ENCODE measurements around the gene IQGAP1. TPM values are rescaled to one million over a fixed set of nuclear protein-coding genes. Genes with fewer than 3 reads are reported as not detected.

Gene IQGAP1
- total RNA-seq, 1 experiment from 2014 or later = 72.4 TPM

DNA sequence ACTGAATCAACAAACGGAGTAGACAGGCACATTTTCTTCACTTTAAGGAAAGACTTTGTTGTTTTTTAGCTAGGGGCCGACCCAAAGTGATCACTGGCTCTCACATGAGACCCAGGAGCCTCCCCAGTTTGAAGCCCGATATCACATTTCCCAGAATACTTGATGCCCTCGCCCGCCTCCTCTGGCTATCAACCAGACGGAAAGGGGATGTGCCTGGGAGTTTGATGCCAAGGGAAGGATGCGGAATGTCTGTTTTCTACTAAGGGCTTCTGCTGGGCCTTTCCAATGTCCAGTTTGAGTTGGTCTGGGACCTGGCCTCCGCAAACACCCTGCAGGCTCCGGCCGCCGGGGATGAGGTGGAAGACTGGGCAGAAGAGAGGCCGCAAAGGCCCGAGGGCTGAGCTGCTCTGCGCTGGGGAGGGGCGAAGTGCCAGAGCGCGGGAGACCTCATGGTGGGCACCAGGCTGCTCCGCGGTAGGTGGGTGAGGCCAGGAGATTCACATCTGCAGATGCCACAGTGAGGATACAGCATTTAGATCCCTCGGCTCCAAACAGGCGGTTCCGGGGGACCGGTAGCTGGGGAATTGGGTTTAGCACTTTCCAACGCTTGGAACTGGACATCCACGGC is 36.4 kb upstream of the IQGAP1 start:
- H3K4me3 Mint-ChIP-seq = peak overlapping the region; percentile 80 to 94
- H4K8ac ChIP-seq (replicated peaks; ENCODE audit: insufficient read length, low read depth, low read length) = no peak overlapping the region
- no peaks in the 10 kb centered on the region for H3K27me3 ChIP-seq (ENCODE audit: insufficient read depth, low read length)
- no peak overlapping the region for H2BK120ac ChIP-seq (ENCODE audit: low read depth, low read length, poor library complexity, severe bottlenecking)
- H2BK15ac ChIP-seq (ENCODE audit: low read depth, low read length) = no peak overlapping the region
- H4K20me1 ChIP-seq (ENCODE audit: control insufficient read depth, insufficient read depth, insufficient read length) = no peaks in the 10 kb centered on the region
- no peak overlapping the region for H3K9ac ChIP-seq (ENCODE audit: extremely low read depth, insufficient read length, low read length)
- H3K36me3 Mint-ChIP-seq (ENCODE audit: insufficient read depth in 1 of 3, low read depth in 3 of 3) = no peaks in the 10 kb centered on the region; a peak in 1 of 7 replicates
- H3K4me1 ChIP-seq (ENCODE audit: insufficient read depth, low read length) = no peaks in the 10 kb centered on the region; the same call in 1 of the 2 replicates
- H2BK20ac ChIP-seq (ENCODE audit: low read depth, low read length, poor library complexity, severe bottlenecking) = no peak overlapping the region
- H3K23me2 ChIP-seq (ENCODE audit: insufficient read length, low read depth, low read length, poor library complexity, severe bottlenecking) = peaks cover 10% of the 10 kb centered on the region
- H3K27me3 Mint-ChIP-seq (ENCODE audit: low read depth) = peaks cover 15% of the 10 kb centered on the region
- peak overlapping the region; percentile 42 for H2AFZ ChIP-seq (ENCODE audit: low read length)
- TF ChIP-seq CTCF (conservative IDR thresholded peaks at IDR 0.05) = no peak
- no peaks in the 10 kb centered on the region for H3K79me1 ChIP-seq (ENCODE audit: insufficient read depth, low read depth, low read length, poor library complexity, severe bottlenecking)
- H3K23ac ChIP-seq (ENCODE audit: insufficient read length, low read depth, low read length) = no peak overlapping the region
- H4K91ac ChIP-seq (ENCODE audit: insufficient read length, low read depth, low read length) = no peak overlapping the region
- H2AK5ac ChIP-seq (ENCODE audit: insufficient read length, low read length) = no peak overlapping the region
- H3K27ac ChIP-seq (ENCODE audit: insufficient read length, low read depth, low read length) = no peak overlapping the region
- H3T11ph ChIP-seq (ENCODE audit: low read length) = no peak overlapping the region
- no peaks in the 10 kb centered on the region for H3K9me3 Mint-ChIP-seq
- H3K27ac Mint-ChIP-seq = peak overlapping the region in 1 of 3 experiments; percentile 35; a peak in 1 of 7 replicates
- no peak overlapping the region for H2BK12ac ChIP-seq (ENCODE audit: insufficient read length, low read depth, low read length)
- no peak for DNase-seq
- H3K14ac ChIP-seq (ENCODE audit: insufficient read depth, low read length) = no peak overlapping the region
- H4K5ac ChIP-seq (ENCODE audit: insufficient read length, low read depth, low read length) = no peak overlapping the region
- H3K79me2 ChIP-seq (ENCODE audit: insufficient read depth, low read length) = no peaks in the 10 kb centered on the region
- no peak overlapping the region for H3K56ac ChIP-seq (ENCODE audit: insufficient read length, low read depth, low read length)
- H3K4me2 ChIP-seq (ENCODE audit: insufficient read depth, insufficient read length, low read length) = peak overlapping the region; percentile 96
- H3K4ac ChIP-seq (ENCODE audit: low read depth, low read length) = no peak overlapping the region
- peaks cover 4 to 5% of the 10 kb centered on the region in 2 experiments; a peak in 2 of 4 replicates for H3K4me1 Mint-ChIP-seq
- H2BK5ac ChIP-seq (ENCODE audit: insufficient read length, low read length) = no peak overlapping the region
- H3K18ac ChIP-seq (ENCODE audit: insufficient read length, low read depth, low read length) = no peak overlapping the region
- no CpG with 5 or more reads among the region's 25 CpGs for WGBS (ENCODE audit: extremely low coverage, insufficient read length, low lambda C conversion rate)
- no peaks in the 10 kb centered on the region for H3K9me3 ChIP-seq (ENCODE audit: control insufficient read depth, low read depth, low read length)

Data from H9 (cell line).